SH-SY5Y (cell line): ENCODE data around the gene RIT2.

Experiments used
- GATA2 ChIP-seq: IDR thresholded peaks from 2 replicates; pipeline ENCODE4 v1.6.1; 2011; ENCODE audit warnings: mild to moderate bottlenecking, low read depth, low read length
- GATA3 ChIP-seq: IDR thresholded peaks from 2 replicates; pipeline ENCODE4 v1.6.1; 2011; ENCODE audit warnings: low read depth, mild to moderate bottlenecking, low read length, moderate library complexity

GRCh38 chr18:42760290-42760689 is 355.2 kb downstream of the RIT2 start:
- no peak; the same call in 1 of the 2 replicates for TF ChIP-seq GATA2
- no peak for TF ChIP-seq GATA3
